B cell (primary cell): Measurements from ENCODE around the gene ISL2.

Source experiments
- CTCF ChIP-seq: fragments of 200-600 bp; IDR thresholded peaks from one replicate; pipeline ENCODE4 v1.8.0; 2022; ENCODE audit warnings: antibody characterized with exemption, mild to moderate bottlenecking
- EZH2 ChIP-seq: IDR thresholded peaks from 2 replicates; pipeline ENCODE4 v1.6.1; 2012; ENCODE audit warnings: borderline replicate concordance, low read depth, mild to moderate bottlenecking, moderate library complexity, low read length; ENCODE audit not compliant: insufficient read depth, poor library complexity, severe bottlenecking

- no peak for TF ChIP-seq CTCF
- no peak for TF ChIP-seq EZH2
Observed at GRCh38 chr15:76296849-76297248, 39.7 kb upstream of the ISL2 start.
